RWPE2 (cell line): ENCODE data around the gene ADORA2B.
"Not testable (repeated sequence)": the region's sequence is repeated elsewhere in the genome, so short reads cannot be mapped to it uniquely, and the experiment has no call there.

Experiments
- ATAC-seq: fragments of 200-7000 bp; cut with Tn5 transposase; 3 replicates; pipeline ENCODE4 v1.9.1; 2021; ENCODE audit warnings: low read depth
- DNase-seq: peaks from one replicate; pipeline ENCODE4 v3.0.0-alpha.2; 2020; ENCODE audit warnings: low spot score
- H3K27ac ChIP-seq: fragments of 450-650 bp; 2 replicates; pipeline ENCODE4 v1.5.1; 2017; ENCODE audit warnings: mild to moderate bottlenecking; ENCODE audit not compliant: poor library complexity, severe bottlenecking
- H3K27me3 ChIP-seq: fragments of 250-450 bp; sonication (Bioruptor Pico); 2 replicates; pipeline ENCODE4 v1.5.1; 2021; ENCODE audit warnings: mild to moderate bottlenecking, moderate library complexity; ENCODE audit not compliant: insufficient read depth, poor library complexity, severe bottlenecking
- H3K36me3 ChIP-seq: fragments of 250-450 bp; sonication (Bioruptor Pico); 2 replicates; pipeline ENCODE4 v1.5.1; 2020; ENCODE audit warnings: low read depth, mild to moderate bottlenecking, moderate library complexity
- H3K4me1 ChIP-seq: fragments of 250-450 bp; sonication (Bioruptor Pico); 2 replicates; pipeline ENCODE4 v1.5.1; 2021; ENCODE audit warnings: mild to moderate bottlenecking, moderate library complexity; ENCODE audit not compliant: insufficient read depth, poor library complexity, severe bottlenecking
- H3K4me3 ChIP-seq: fragments of 250-450 bp; sonication (Bioruptor Pico); 2 replicates; pipeline ENCODE4 v1.5.1; 2021; ENCODE audit warnings: mild to moderate bottlenecking, moderate library complexity; ENCODE audit not compliant: severe bottlenecking
- H3K9me3 ChIP-seq: fragments of 250-450 bp; sonication (Bioruptor Pico); 2 replicates; pipeline ENCODE4 v1.5.1; 2021; ENCODE audit warnings: mild to moderate bottlenecking, moderate library complexity; ENCODE audit not compliant: severe bottlenecking
- TF ChIP-seq, protein P1 (sequence below): fragments of 450-650 bp; IDR thresholded peaks from one replicate; pipeline ENCODE4 v1.5.1; 2017; ENCODE audit warnings: mild to moderate bottlenecking, moderate library complexity; ENCODE audit not compliant: poor library complexity, severe bottlenecking

Gene ADORA2B

DNA sequence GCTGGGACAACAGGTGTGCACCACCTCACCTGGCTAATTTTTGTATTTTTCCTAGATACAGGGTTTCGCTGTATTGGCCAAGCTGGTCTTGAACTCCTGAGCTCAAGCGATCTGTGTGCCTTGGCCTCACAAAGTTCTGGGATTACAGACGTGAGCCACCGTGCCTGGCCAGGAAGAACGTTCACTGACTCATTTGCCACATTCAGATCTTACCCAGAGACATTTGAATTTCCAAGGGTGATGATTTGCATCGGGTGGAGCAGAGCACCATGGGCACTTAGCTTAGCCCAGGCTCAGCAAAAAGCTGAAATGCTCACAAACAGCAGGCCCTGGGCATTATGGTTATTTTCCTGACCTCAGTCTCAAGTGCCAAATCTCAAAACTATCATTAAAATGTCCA lies 14.5 kb upstream of the ADORA2B start:
- TF ChIP-seq, protein P1, sequence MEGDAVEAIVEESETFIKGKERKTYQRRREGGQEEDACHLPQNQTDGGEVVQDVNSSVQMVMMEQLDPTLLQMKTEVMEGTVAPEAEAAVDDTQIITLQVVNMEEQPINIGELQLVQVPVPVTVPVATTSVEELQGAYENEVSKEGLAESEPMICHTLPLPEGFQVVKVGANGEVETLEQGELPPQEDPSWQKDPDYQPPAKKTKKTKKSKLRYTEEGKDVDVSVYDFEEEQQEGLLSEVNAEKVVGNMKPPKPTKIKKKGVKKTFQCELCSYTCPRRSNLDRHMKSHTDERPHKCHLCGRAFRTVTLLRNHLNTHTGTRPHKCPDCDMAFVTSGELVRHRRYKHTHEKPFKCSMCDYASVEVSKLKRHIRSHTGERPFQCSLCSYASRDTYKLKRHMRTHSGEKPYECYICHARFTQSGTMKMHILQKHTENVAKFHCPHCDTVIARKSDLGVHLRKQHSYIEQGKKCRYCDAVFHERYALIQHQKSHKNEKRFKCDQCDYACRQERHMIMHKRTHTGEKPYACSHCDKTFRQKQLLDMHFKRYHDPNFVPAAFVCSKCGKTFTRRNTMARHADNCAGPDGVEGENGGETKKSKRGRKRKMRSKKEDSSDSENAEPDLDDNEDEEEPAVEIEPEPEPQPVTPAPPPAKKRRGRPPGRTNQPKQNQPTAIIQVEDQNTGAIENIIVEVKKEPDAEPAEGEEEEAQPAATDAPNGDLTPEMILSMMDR = no peak

DNA sequence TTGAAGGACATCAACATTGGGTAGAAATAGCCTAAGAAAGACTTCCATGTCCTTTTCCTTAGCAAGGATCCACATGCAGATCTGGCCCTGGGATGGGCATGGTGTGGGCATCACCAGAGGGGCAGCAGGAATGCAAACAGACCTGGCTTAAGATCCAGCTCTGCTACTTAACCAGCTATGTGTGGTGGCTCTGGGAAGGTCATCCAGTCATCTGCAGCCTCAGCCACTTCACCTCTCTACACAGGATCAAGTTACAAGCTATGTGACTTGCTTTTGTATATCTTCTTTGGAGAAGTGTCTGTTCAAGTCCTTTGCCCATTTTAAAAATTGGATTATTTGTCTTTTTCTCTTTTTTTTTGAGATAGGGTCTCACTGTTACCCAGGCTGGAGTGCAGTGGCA lies 13.5 kb upstream of the ADORA2B start:
- TF ChIP-seq, protein P1 = no peak
- Histone ChIP-seq H3K27me3 (no peaks in the 10 kb centered on the region), H3K27ac (no peak overlapping the region), H3K4me3 (no peak overlapping the region), H3K9me3 (no peaks in the 10 kb centered on the region), H3K36me3 (no peaks in the 10 kb centered on the region), H3K4me1 (no peaks in the 10 kb centered on the region)
- ATAC-seq = no peak
- no peak for DNase-seq

More for the DNA sequence above, 14.5 kb upstream of the ADORA2B start:
- DNase-seq (no peak), ATAC-seq (no peak)
- no peaks in the 10 kb centered on the region for H3K36me3 ChIP-seq
- H3K27ac ChIP-seq = no peak overlapping the region
- no peak overlapping the region for H3K4me3 ChIP-seq
- H3K4me1 ChIP-seq = no peaks in the 10 kb centered on the region
- H3K9me3 ChIP-seq = no peaks in the 10 kb centered on the region
- no peaks in the 10 kb centered on the region for H3K27me3 ChIP-seq

DNA sequence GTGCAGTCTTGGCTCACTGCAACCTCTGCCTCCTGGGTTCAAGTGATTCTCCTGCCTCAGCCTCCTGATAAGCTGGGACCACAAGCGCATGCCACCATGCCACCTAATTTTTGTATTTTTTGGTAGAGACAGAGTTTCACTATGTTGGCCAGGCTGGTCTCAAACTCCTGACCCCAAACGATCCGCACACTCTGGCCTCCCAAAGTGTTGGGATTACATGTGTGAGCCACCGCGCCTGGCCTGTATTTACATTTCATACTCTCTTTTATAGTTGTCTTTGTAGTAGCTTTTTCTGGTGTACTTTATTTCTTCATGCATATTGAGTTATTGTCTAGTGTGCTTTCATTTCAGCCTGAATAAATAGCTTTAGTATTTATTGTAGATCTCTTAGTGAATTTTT lies 10.1 kb upstream of the ADORA2B start:
- H3K27ac ChIP-seq = no peak overlapping the region
- no peak overlapping the region for H3K4me3 ChIP-seq
- TF ChIP-seq, protein P1 = no peak
- no peaks in the 10 kb centered on the region for H3K36me3 ChIP-seq
- H3K9me3 ChIP-seq = no peaks in the 10 kb centered on the region
- DNase-seq = no peak
- no peaks in the 10 kb centered on the region for H3K4me1 ChIP-seq
- no peak for ATAC-seq
- H3K27me3 ChIP-seq = no peaks in the 10 kb centered on the region

DNA sequence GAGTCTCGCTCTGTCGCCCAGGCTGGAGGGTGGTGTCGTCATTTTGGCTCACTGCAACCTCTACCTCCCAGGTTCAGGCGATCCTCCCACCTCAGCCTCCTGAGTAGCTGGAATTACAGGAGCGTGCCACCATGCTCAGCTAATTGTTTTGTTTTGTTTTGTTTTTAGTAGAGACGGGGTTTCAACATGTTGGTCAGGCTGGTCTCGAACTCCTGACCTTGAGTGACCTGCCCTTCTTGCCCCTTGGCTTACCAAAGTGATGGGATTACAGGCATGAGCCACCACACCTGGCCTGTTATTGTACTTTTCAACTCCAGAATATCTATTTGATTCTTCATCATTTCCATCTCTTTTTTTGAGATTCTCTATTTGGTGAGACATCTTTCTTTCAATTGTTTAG lies 9.0 kb upstream of the ADORA2B start:
- H3K27ac ChIP-seq = no peak overlapping the region
- no peaks in the 10 kb centered on the region for H3K36me3 ChIP-seq
- ATAC-seq (no peak), DNase-seq (no peak)
- H3K4me3 ChIP-seq = no peak overlapping the region
- no peaks in the 10 kb centered on the region for H3K9me3 ChIP-seq
- no peaks in the 10 kb centered on the region for H3K27me3 ChIP-seq
- H3K4me1 ChIP-seq = no peaks in the 10 kb centered on the region
- TF ChIP-seq, protein P1 = no peak

DNA sequence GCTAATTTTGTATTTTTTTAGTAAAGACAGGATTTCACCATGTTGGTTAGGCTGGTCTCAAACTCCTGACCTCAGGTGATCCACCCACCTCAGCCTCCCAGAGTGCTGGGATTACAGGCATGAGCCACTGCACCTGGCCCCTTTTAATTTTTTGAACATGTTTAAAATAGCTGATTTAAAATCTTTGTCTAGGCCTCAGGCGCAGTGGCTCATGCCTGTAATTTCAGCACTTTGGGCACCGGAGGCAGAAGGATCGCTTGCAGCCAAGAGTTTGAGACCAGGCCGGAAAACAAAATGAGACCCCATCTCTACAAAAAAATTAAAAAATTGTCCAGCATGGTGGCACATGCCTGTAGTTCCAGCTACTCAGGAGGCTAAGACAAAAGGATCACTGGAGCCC lies 8.4 kb upstream of the ADORA2B start:
- not testable (repeated sequence) for H3K4me1 ChIP-seq, H3K27ac ChIP-seq, H3K4me3 ChIP-seq, DNase-seq, H3K27me3 ChIP-seq, ATAC-seq, H3K9me3 ChIP-seq, H3K36me3 ChIP-seq
